Stimulated activated naive CD8-positive, alpha-beta T cell treated with anti-CD3 and anti-CD28 coated beads, Interleukin-15, Interleukin-2, amounts not matched to agents 100 ng/mL and 50 ng/mL, for 24 hours (primary cell): ENCODE measurements around the gene GKAP1.
A peak's percentile ranks its signal among the peaks of the same experiment; 100 is the strongest.
"Not testable (repeated sequence)": the region's sequence is repeated elsewhere in the genome, so short reads cannot be mapped to it uniquely, and the experiment has no call there.

Experiments used
- H3K27ac Mint-ChIP-seq: one replicate; pipeline ENCODE4 v1.8.0; 2021; ENCODE audit warnings: mild to moderate bottlenecking, mixed read lengths
- H3K27me3 Mint-ChIP-seq: one replicate; pipeline ENCODE4 v1.8.0; 2021; ENCODE audit warnings: mixed read lengths
- H3K36me3 Mint-ChIP-seq: one replicate; pipeline ENCODE4 v1.8.0; 2021; ENCODE audit warnings: low read depth, mixed read lengths
- H3K4me1 Mint-ChIP-seq: one replicate; pipeline ENCODE4 v1.8.0; 2021; ENCODE audit warnings: low read depth, mixed read lengths
- H3K4me3 Mint-ChIP-seq: one replicate; pipeline ENCODE4 v1.8.0; 2021; ENCODE audit warnings: mild to moderate bottlenecking, mixed read lengths
- H3K9me3 Mint-ChIP-seq: one replicate; pipeline ENCODE4 v1.8.0; 2021; ENCODE audit warnings: mixed read lengths

The GKAP1 gene

GRCh38 chr9:83817356-83818278 is at the start of gene GKAP1:
Gene GKAP1, minus strand, starts transcription at chr9:83817769. Its CDS starts 11,252 bp downstream, at chr9:83806517.
- H3K27ac Mint-ChIP-seq, result peak within 1 kb of the TSS; percentile 79
- not testable (repeated sequence) for H3K9me3 Mint-ChIP-seq, H3K4me1 Mint-ChIP-seq, H3K36me3 Mint-ChIP-seq, H3K27me3 Mint-ChIP-seq
- peak within 1 kb of the TSS; percentile 86 for H3K4me3 Mint-ChIP-seq

- not testable (repeated sequence) for H3K27ac Mint-ChIP-seq, H3K27me3 Mint-ChIP-seq, H3K4me3 Mint-ChIP-seq, H3K9me3 Mint-ChIP-seq, H3K4me1 Mint-ChIP-seq
- H3K36me3 Mint-ChIP-seq, result peaks cover 20% of the 10 kb centered on the region
These were observed 32.3 kb upstream of the GKAP1 start for GRCh38 chr9:83849895-83850294.

- H3K27ac Mint-ChIP-seq, H3K4me1 Mint-ChIP-seq, H3K27me3 Mint-ChIP-seq, H3K9me3 Mint-ChIP-seq, H3K4me3 Mint-ChIP-seq, H3K36me3 Mint-ChIP-seq: not testable (repeated sequence)
These were observed 19.6 kb upstream of the GKAP1 start for GRCh38 chr9:83837070-83837643.

GRCh38 chr9:83830426-83831071 is 13.0 kb upstream of the GKAP1 start:
- not testable (repeated sequence) for H3K36me3 Mint-ChIP-seq, H3K4me3 Mint-ChIP-seq, H3K4me1 Mint-ChIP-seq, H3K27me3 Mint-ChIP-seq, H3K9me3 Mint-ChIP-seq, H3K27ac Mint-ChIP-seq

- not testable (repeated sequence) for H3K27me3 Mint-ChIP-seq, H3K36me3 Mint-ChIP-seq, H3K27ac Mint-ChIP-seq, H3K4me1 Mint-ChIP-seq, H3K9me3 Mint-ChIP-seq, H3K4me3 Mint-ChIP-seq
These were observed 7.5 kb upstream of the GKAP1 start for GRCh38 chr9:83824986-83825623.

- not testable (repeated sequence) for H3K4me1 Mint-ChIP-seq, H3K9me3 Mint-ChIP-seq, H3K27me3 Mint-ChIP-seq, H3K36me3 Mint-ChIP-seq
- Mint-ChIP-seq H3K4me3 (peak overlapping the region; percentile 86), H3K27ac (peak overlapping the region; percentile 79)
These were observed 586 bp downstream of the GKAP1 start for GRCh38 chr9:83817011-83817355.

- H3K27ac Mint-ChIP-seq, H3K9me3 Mint-ChIP-seq, H3K36me3 Mint-ChIP-seq, H3K27me3 Mint-ChIP-seq, H3K4me3 Mint-ChIP-seq, H3K4me1 Mint-ChIP-seq: not testable (repeated sequence)
These were observed 2.4 kb downstream of the GKAP1 start for GRCh38 chr9:83815120-83815519.

GRCh38 chr9:83809213-83809612 is 8.4 kb downstream of the GKAP1 start:
- H3K4me1 Mint-ChIP-seq, H3K9me3 Mint-ChIP-seq, H3K4me3 Mint-ChIP-seq, H3K27ac Mint-ChIP-seq, H3K27me3 Mint-ChIP-seq, H3K36me3 Mint-ChIP-seq: not testable (repeated sequence)

GRCh38 chr9:83804454-83804853 is 13.1 kb downstream of the GKAP1 start:
- H3K27ac Mint-ChIP-seq, H3K36me3 Mint-ChIP-seq, H3K4me3 Mint-ChIP-seq, H3K9me3 Mint-ChIP-seq, H3K27me3 Mint-ChIP-seq, H3K4me1 Mint-ChIP-seq: not testable (repeated sequence)

GRCh38 chr9:83803941-83804340 is 13.6 kb downstream of the GKAP1 start:
- H3K36me3 Mint-ChIP-seq, H3K4me3 Mint-ChIP-seq, H3K27ac Mint-ChIP-seq, H3K9me3 Mint-ChIP-seq, H3K27me3 Mint-ChIP-seq, H3K4me1 Mint-ChIP-seq: not testable (repeated sequence)

- Mint-ChIP-seq H3K9me3 (no peaks in the 10 kb centered on the region), H3K4me3 (no peak overlapping the region), H3K36me3 (peaks cover 13% of the 10 kb centered on the region), H3K4me1 (no peaks in the 10 kb centered on the region), H3K27ac (no peak overlapping the region), H3K27me3 (no peaks in the 10 kb centered on the region)
These were observed 17.1 kb downstream of the GKAP1 start for GRCh38 chr9:83800236-83801033.

- Mint-ChIP-seq H3K27me3 (no peaks in the 10 kb centered on the region), H3K4me3 (no peak overlapping the region), H3K27ac (peak overlapping the region; percentile 16), H3K36me3 (peaks cover 17% of the 10 kb centered on the region), H3K4me1 (no peaks in the 10 kb centered on the region), H3K9me3 (no peaks in the 10 kb centered on the region)
These were observed 23.5 kb downstream of the GKAP1 start for GRCh38 chr9:83794051-83794450.

- no peak overlapping the region for H3K4me3 Mint-ChIP-seq
- no peaks in the 10 kb centered on the region for H3K27me3 Mint-ChIP-seq
- no peak overlapping the region for H3K27ac Mint-ChIP-seq
- peaks cover 12% of the 10 kb centered on the region for H3K36me3 Mint-ChIP-seq
- H3K9me3 Mint-ChIP-seq, result no peaks in the 10 kb centered on the region
- H3K4me1 Mint-ChIP-seq, result no peaks in the 10 kb centered on the region
These were observed 24.8 kb downstream of the GKAP1 start for GRCh38 chr9:83792746-83793145.

GRCh38 chr9:83778164-83778563 is 39.4 kb downstream of the GKAP1 start:
- no peaks in the 10 kb centered on the region for H3K9me3 Mint-ChIP-seq
- no peak overlapping the region for H3K4me3 Mint-ChIP-seq
- no peak overlapping the region for H3K27ac Mint-ChIP-seq
- no peaks in the 10 kb centered on the region for H3K27me3 Mint-ChIP-seq
- no peaks in the 10 kb centered on the region for H3K4me1 Mint-ChIP-seq
- H3K36me3 Mint-ChIP-seq, result peaks cover 9% of the 10 kb centered on the region

- H3K4me1 Mint-ChIP-seq, result no peaks in the 10 kb centered on the region
- no peaks in the 10 kb centered on the region for H3K9me3 Mint-ChIP-seq
- H3K36me3 Mint-ChIP-seq, result peaks cover 9% of the 10 kb centered on the region
- H3K27me3 Mint-ChIP-seq, result no peaks in the 10 kb centered on the region
- no peak overlapping the region for H3K4me3 Mint-ChIP-seq
- H3K27ac Mint-ChIP-seq, result no peak overlapping the region
These were observed 41.6 kb downstream of the GKAP1 start for GRCh38 chr9:83775932-83776331.
